Smooth muscle cell of the pulmonary artery (primary cell): ENCODE data around the gene BMERB1. TPM values are rescaled to one million over a fixed set of nuclear protein-coding genes. Genes with fewer than 3 reads are reported as not detected.

Source experiments
- total RNA-seq: library from RNA; depleted of rRNA; stranded (reverse); fragments of >200 nt; gene quantifications from 2 replicates; pipeline ENCODE4 v1.2.3, GENCODE V29; 2014

BMERB1 gene
- 49.8 and 70.5 TPM in 2 replicates for total RNA-seq

DNA sequence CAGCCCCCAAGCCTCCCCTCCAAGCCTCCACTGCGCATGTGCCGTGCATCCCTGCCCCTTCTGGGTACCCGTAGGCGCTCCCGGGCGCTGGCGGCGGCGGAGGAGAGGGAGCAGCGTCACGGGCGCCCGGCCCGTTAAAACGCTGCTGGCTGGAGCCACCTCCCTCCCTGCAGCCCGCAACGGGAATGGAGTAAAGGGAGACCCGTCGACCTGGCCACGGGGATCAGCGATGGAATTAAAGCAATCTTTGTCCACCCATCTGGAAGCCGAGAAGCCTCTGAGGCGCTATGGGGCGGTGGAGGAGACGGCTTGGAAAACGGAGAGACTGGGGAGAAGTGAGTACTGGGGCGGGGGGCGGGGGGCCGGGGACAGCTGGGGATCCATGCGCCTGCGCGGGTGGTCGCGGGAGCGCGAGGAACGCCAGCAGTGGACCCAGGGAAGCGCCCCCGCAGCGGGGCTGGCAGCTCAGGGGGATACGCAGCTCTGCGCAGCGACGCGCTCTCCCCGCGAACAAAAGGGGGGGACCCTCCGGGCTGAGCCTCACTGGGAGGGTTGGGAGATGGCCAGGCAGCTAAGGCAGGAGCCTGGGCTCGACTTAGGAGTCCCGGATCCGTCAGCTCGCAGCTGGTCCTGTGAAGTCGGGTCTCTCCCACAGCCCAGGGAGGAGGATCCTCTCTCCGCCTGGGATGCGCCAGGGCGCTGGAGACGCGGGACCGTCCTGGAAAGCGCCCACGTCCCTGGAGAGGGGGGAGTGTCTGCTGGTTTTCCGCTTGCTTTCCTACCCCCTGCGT is at the start of gene BMERB1:
Gene BMERB1, plus strand, starts transcription at position 164 of the 791 bp plus-strand sequence. Its CDS starts 66 bp downstream, at position 230.

DNA sequence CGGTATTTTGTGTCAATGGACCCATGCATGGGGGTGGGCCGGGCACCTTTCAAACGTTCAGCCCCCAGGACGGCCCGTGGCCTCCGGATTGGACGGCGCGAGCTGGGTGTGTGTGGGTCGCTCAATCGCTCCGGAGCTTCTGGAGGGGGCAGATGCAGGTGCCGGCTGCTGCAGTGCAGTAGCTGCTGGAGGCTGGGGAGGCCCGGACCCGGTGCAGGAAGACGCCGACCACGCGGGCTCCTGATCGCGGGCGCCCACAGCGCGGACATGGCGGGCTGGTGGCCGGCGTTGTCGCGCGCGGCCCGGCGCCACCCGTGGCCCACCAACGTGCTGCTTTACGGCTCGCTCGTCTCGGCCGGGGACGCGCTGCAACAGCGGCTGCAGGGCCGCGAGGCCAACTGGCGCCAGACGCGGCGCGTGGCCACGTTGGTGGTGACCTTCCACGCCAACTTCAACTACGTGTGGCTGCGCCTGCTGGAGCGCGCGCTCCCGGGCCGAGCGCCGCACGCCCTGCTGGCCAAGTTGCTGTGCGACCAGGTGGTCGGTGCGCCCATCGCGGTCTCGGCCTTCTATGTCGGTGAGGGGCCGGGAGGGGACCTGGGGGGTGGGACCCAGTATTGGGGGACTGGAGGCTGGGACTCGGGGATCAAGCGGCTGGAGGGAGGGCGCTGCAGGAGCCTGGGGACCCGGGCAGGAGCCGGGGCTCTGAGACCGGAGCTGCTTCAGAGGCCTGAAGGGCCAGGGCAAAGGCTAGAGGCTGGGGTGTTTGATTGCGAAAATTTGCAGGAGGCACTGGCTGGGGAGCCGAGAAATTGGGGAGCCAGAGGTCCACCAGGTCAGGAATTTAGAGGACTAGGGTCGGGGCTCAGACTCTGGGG is 38.5 kb upstream of the BMERB1 start, which contains the start of gene MPV17L:
Gene MPV17L, plus strand, starts transcription at position 124 of the 878 bp plus-strand sequence. Its CDS starts 144 bp downstream, at position 268.

Other genes with a start within 250 kb of the BMERB1 start
- gene NPIPA5, start 56.3 kb upstream of the BMERB1 start, total RNA-seq: 5.3 TPM in 1 of 2 replicates, not detected in the other
- 0.78 and 2.1 TPM in 2 replicates for gene MPV17L, start 38.8 kb upstream of the BMERB1 start, total RNA-seq
- gene MARF1, start 208.6 kb downstream of the BMERB1 start, total RNA-seq: 21.1 and 24.7 TPM in 2 replicates
- gene NDE1, start 215.7 kb downstream of the BMERB1 start, total RNA-seq: 27.7 and 28.3 TPM in 2 replicates